HG03025 (cell line): ENCODE results near the gene CSTA.

ENCODE experiments used
- ATAC-seq: cut with Tn5 transposase; IDR thresholded peaks from one replicate; pipeline ENCODE4 v1.9.1; 2021; ENCODE audit warnings: mild to moderate bottlenecking, moderate library complexity; ENCODE audit not compliant: unreplicated experiment, low FRiP score

The CSTA gene

DNA sequence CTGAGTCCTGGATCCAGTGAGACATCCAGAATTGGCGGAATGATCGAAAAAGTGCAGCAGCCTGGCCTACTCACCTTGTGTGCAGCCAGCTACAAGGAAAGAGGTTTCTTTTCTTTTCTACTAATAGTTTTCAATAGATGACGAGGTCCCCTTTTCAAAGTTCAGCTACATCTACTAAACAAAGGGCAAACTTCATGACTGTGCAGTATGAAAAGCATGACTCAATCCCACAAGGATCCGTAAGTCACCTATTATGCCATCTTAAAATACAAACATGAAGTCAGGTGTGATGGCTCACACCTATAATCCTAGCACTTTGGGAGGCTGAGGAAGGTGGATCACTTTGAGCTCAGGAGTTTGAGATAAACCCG, 41.3 kb downstream of the CSTA start:
- no peak for ATAC-seq

- no peak for ATAC-seq
These were observed 49.0 kb downstream of the CSTA start for GRCh38 chr3:122374034-122374433.

- ATAC-seq, result no peak
These were observed 52.9 kb downstream of the CSTA start for GRCh38 chr3:122377975-122378374.

- no peak for ATAC-seq
These were observed 58.0 kb downstream of the CSTA start, which contains the start of gene MIX23 for GRCh38 chr3:122382888-122383666. Gene MIX23 (minus strand): TSS chr3:122383231. CDS start chr3:122383224, 7 bp downstream.

- peak; percentile 93 for ATAC-seq
These were observed 59.0 kb downstream of the CSTA start, which contains the start of gene FAM162A for GRCh38 chr3:122383771-122384697. Gene FAM162A (plus strand): TSS chr3:122384182. CDS start chr3:122384266, 84 bp downstream.

DNA sequence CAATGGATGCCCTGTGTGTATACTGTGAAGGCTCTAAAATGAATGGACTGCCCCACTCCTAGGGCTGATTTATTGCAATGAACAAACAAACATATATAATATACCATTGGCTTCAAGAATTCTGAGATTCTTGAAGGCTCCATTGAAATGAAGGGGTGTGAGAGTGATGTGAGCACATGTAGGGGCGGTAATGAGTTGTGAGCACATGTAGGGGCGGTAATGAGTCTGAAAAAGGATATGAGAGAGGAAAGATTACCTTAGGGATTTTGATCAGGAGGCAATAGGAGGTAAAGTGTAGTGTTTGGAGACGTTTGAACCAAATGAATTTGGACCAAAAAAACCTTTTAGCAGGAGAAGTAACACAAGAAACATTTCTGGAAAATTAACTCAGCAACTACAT, 62.7 kb downstream of the CSTA start:
- ATAC-seq, result no peak

DNA sequence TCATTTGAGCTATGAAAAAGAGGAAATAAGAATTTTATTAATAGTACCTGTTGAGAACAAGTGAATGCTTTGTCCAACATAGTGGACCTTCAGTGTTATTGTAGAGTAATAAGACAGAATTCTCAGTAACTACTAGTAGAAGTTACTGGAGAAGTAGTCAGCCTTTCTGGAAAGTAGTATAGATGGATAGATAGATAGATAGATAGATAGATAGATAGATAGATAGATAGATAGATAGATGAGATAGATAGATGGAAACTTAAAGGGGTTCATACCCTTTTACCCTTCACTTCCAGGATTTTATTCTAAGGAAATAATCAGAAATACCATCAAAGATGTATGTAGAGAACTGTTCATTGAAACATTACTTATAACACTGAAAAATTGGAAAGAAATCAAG, 64.1 kb downstream of the CSTA start:
- no peak for ATAC-seq

- no peak for ATAC-seq
These were observed 64.8 kb downstream of the CSTA start for GRCh38 chr3:122389892-122390291.

- ATAC-seq, result no peak
These were observed 65.6 kb downstream of the CSTA start for GRCh38 chr3:122390665-122391064.
